Activated CD4-positive, alpha-beta memory T cell treated with anti-CD3 and anti-CD28 coated beads, Interleukin-2, amount 10 ng/mL, durations not matched to agents 7 days and 5 days (primary cell): ENCODE data around the gene HP1BP3. TPM values are rescaled to one million over a fixed set of nuclear protein-coding genes. Genes with fewer than 3 reads are reported as not detected.

Experiments used
- CTCF ChIA-PET: fragments of 350-600 bp; sonication (Branson Sonifier 250); formaldehyde crosslinking; loops from one replicate; lab custom pipeline; 2021; ENCODE audit warnings: antibody characterized with exemption, inconsistent platforms; lab: Charles Lee
- POLR2A ChIA-PET: fragments of 350-600 bp; sonication (Branson Sonifier 250); formaldehyde crosslinking; loops from one replicate; lab custom pipeline; 2021; ENCODE audit warnings: antibody characterized with exemption; lab: Charles Lee
- DNase-seq: peaks from one replicate; pipeline ENCODE4 v3.0.0-alpha.2; 2020
- H3K27ac Mint-ChIP-seq: one replicate; pipeline ENCODE4 v1.8.0; 2021; ENCODE audit warnings: mild to moderate bottlenecking, mixed read lengths
- H3K27me3 Mint-ChIP-seq: one replicate; pipeline ENCODE4 v1.8.0; 2021; ENCODE audit warnings: mixed read lengths
- H3K36me3 Mint-ChIP-seq: one replicate; pipeline ENCODE4 v1.8.0; 2021; ENCODE audit warnings: low read depth, mixed read lengths
- H3K4me1 Mint-ChIP-seq: one replicate; pipeline ENCODE4 v1.8.0; 2021; ENCODE audit warnings: mixed read lengths
- H3K4me3 Mint-ChIP-seq: one replicate; pipeline ENCODE4 v1.8.0; 2021; ENCODE audit warnings: mild to moderate bottlenecking, mixed read lengths
- H3K9me3 Mint-ChIP-seq: one replicate; pipeline ENCODE4 v1.8.0; 2021; ENCODE audit warnings: mixed read lengths
- total RNA-seq, 2 experiments: library from RNA; stranded (reverse); gene quantifications; one replicate each; pipeline ENCODE4 v1.2.3, GENCODE V29; 2021

The HP1BP3 gene
- total RNA-seq, 2 experiments from 2014 or later: 299 to 301 TPM

GRCh38 chr1:20760322-20760721, 26.8 kb downstream of the HP1BP3 start:
- ChIA-PET CTCF (interaction anchor here (0.7 kb wide), 1 partner anchor 1531 kb away, joined by 4 read pairs; no protein-coding TSS in a partner anchor), POLR2A (interaction anchor here (1.0 kb wide), 1 partner anchor 11 kb away, joined by 3 read pairs; no protein-coding TSS in a partner anchor)
- Mint-ChIP-seq H3K4me1 (no peaks in the 10 kb centered on the region), H3K4me3 (no peak overlapping the region), H3K27ac (no peak overlapping the region), H3K9me3 (no peaks in the 10 kb centered on the region), H3K27me3 (no peaks in the 10 kb centered on the region), H3K36me3 (peaks cover 75% of the 10 kb centered on the region)
- DNase-seq: no peak

GRCh38 chr1:20753589-20753988, 33.5 kb downstream of the HP1BP3 start:
- Mint-ChIP-seq H3K4me1 (no peaks in the 10 kb centered on the region), H3K4me3 (no peak overlapping the region), H3K27ac (no peak overlapping the region), H3K36me3 (peaks cover 52% of the 10 kb centered on the region), H3K27me3 (no peaks in the 10 kb centered on the region), H3K9me3 (no peaks in the 10 kb centered on the region)
- ChIA-PET CTCF (no interaction called here), POLR2A (no interaction called here)
- no peak for DNase-seq

DNA sequence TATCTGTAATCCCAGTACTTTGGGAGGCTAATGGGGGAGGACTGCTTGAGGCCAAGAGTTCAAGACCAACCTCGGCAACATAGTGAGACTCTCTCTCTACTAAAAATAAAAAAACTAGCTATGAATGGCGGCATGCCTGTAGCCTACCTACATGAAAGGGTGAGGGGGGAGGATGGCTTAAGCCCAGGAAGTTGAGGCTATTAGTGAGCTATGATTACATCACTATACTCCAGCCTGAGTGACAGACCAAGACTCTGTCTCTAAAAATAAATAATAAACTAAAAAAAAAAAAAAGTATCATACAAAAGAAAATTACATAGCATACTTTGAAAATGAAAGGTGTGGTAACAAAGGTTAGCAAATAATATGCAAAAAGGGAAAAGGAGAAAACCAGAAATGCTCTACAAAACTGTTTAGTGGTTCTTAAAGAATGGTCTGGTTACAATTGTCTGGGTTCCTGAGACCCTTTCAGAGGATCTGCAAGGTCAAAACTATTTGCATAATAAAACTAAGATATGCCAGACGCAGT, 35.6 kb downstream of the HP1BP3 start:
- Mint-ChIP-seq H3K27me3 (no peaks in the 10 kb centered on the region), H3K9me3 (no peaks in the 10 kb centered on the region), H3K27ac (no peak overlapping the region), H3K36me3 (peaks cover 54% of the 10 kb centered on the region), H3K4me1 (no peaks in the 10 kb centered on the region), H3K4me3 (no peak overlapping the region)
- ChIA-PET CTCF (interaction anchor here (0.8 kb wide), 1 partner anchor 16 kb away, joined by 3 read pairs; no protein-coding TSS in a partner anchor), POLR2A (interaction anchor here (0.9 to 1.6 kb wide), 2 partner anchors 9 to 14 kb away, joined by 3 to 5 read pairs; no protein-coding TSS in a partner anchor)
- no peak for DNase-seq

DNA sequence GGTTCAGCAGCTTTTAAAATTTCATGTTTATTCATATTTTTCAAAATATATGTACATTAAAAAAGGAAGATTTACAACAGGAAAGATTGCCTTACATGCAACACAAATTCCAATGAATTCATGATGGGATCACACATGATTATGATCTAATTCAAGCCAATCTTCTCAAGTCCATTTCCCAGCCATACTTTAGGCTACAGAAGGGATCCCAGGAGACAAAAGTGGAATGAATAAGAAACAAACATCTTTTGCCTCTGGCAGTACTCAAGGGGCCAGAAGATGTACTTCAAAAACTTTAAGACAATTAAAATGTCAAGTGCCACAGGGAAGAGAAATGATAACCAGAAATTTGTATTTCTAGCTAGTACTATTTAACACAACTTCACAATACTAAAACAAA, 44.4 kb downstream of the HP1BP3 start:
- Mint-ChIP-seq H3K27ac (no peak overlapping the region), H3K9me3 (no peaks in the 10 kb centered on the region), H3K4me1 (no peaks in the 10 kb centered on the region), H3K4me3 (no peak overlapping the region), H3K36me3 (peaks cover 66% of the 10 kb centered on the region), H3K27me3 (no peaks in the 10 kb centered on the region)
- POLR2A ChIA-PET: interaction anchor here (1.1 to 2.1 kb wide), 2 partner anchors 8 to 28 kb away, joined by 3 to 5 read pairs; no protein-coding TSS in a partner anchor
- CTCF ChIA-PET: interaction anchor here (1.3 kb wide), 1 partner anchor 46 kb away, joined by 3 read pairs; no protein-coding TSS in a partner anchor
- no peak for DNase-seq

DNA sequence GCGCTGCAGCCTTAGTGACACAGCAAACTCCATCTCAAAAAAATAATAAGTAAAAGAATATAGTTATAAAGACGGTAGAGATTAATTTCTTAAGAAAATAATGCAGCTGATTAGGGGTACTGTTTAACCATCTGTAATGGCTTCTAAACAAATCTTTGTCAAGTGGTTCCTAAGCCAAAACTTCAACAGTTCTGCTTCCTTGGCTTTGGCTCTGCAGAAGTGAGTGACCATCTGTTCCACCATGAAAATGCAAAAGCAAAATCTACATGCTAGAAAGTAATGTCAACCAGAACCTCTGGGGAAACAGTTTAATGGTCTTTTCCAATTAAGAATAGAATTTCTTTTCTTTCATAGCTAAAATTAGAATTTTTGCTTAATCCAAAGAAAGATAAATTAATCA, 46.3 kb downstream of the HP1BP3 start:
- Mint-ChIP-seq H3K27me3 (no peaks in the 10 kb centered on the region), H3K36me3 (peaks cover 60% of the 10 kb centered on the region), H3K4me1 (no peaks in the 10 kb centered on the region), H3K27ac (no peak overlapping the region), H3K9me3 (no peaks in the 10 kb centered on the region), H3K4me3 (no peak overlapping the region)
- DNase-seq: no peak
- CTCF ChIA-PET: no interaction called here
- POLR2A ChIA-PET: interaction anchor here (2.1 kb wide), 1 partner anchor 30 kb away, joined by 5 read pairs; no protein-coding TSS in a partner anchor

DNA sequence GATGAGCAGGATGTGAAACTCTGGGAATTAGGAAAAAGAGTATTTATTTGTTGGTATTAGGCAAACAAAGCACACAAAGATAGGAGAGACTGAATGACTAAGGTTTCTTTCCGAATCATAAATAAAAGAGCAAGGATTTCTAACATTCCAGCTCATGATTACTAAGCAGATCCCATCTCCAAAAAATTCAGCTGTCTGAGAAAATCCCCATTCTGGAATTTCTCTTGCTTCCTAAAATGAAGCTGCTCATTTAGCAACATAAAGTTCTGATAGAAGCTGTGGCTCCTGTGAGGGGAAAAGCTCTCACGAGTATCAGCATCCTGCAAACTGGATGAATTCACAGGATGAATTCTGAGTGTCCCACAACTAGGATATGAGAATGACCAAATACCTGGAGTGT, 47.9 kb downstream of the HP1BP3 start:
- H3K9me3 Mint-ChIP-seq: no peaks in the 10 kb centered on the region
- ChIA-PET POLR2A (interaction anchor here (0.6 kb wide), 1 partner anchor 887 kb away, joined by 3 read pairs; no protein-coding TSS in a partner anchor), CTCF (no interaction called here)
- H3K27ac Mint-ChIP-seq: no peak overlapping the region
- no peaks in the 10 kb centered on the region for H3K27me3 Mint-ChIP-seq
- DNase-seq: no peak
- no peaks in the 10 kb centered on the region for H3K4me1 Mint-ChIP-seq
- H3K4me3 Mint-ChIP-seq: no peak overlapping the region
- H3K36me3 Mint-ChIP-seq: peaks cover 48% of the 10 kb centered on the region

DNA sequence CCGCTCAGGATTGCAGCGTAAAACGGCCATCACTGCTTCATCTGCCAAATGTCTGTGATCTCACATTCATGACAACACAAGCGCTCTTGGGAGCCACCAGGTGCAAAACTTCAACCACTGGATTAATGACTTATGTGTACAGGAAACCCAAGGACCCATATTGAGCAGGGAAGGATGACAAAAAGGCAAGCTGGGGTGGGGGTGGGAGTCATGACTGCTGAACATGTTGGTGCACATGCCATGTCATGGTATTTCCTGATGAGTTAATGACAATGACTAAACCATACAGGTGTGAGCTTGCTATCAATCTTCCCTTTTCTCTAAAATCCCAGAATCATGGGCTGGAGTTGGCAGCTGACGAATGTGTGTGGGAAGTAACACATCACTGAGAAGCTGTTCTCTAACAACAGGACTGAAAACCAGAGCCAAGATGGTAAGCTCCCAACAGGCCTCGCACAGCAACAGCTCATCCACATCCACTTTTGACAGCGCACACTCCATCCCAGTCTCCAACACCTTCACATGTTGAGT, 51.5 kb downstream of the HP1BP3 start:
- peaks cover 27% of the 10 kb centered on the region for H3K36me3 Mint-ChIP-seq
- H3K9me3 Mint-ChIP-seq: no peaks in the 10 kb centered on the region
- no peak for DNase-seq
- POLR2A ChIA-PET: no interaction called here
- CTCF ChIA-PET: no interaction called here
- H3K4me1 Mint-ChIP-seq: peaks cover 16% of the 10 kb centered on the region
- no peak overlapping the region for H3K27ac Mint-ChIP-seq
- peaks cover 21% of the 10 kb centered on the region for H3K27me3 Mint-ChIP-seq
- no peak overlapping the region for H3K4me3 Mint-ChIP-seq

DNA sequence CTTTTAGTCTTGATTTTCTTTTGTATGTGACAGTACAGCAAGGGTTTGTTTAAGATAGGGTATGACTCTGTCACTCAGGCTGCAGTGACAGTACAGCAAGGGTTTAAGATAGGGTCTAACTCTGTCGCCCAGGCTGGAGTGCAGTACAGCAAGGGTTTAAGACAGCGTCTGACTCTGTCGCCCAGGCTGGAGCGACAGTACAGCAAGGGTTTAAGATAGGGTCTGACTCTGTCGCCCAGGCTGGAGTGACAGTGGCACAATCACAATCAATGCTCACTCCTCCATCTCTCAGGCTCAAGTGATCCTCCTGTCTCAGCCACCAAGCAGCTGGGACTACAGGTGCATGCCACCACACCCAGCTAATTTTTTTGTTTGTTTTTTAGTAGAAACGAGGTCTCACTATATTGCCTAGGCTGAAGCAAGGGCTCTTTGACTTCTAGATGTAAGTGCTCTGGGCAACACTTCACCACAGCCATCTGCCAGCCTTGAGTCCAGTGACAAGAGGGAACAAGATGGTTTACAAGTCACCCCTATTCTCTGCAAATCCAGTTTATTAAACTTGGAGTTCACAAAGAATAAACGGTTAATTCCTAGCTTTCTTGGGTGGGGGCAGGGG, 53.6 kb downstream of the HP1BP3 start:
- no peak for DNase-seq
- Mint-ChIP-seq H3K4me1 (peaks cover 19% of the 10 kb centered on the region), H3K9me3 (no peaks in the 10 kb centered on the region), H3K36me3 (peaks cover 21% of the 10 kb centered on the region), H3K4me3 (peak overlapping the region; percentile 75), H3K27ac (no peak overlapping the region), H3K27me3 (peaks cover 37% of the 10 kb centered on the region)
- ChIA-PET POLR2A (interaction anchor here (1.6 kb wide), 1 partner anchor 54 kb away, joined by 7 read pairs; the partner anchor contains the start of gene HP1BP3), CTCF (interaction anchor here (1.4 kb wide), 1 partner anchor 37 kb away, joined by 5 read pairs; no protein-coding TSS in a partner anchor)

GRCh38 chr1:20732588-20733359, 54.3 kb downstream of the HP1BP3 start, which contains the start of gene SH2D5:
TSS of gene SH2D5 (minus strand) at chr1:20732703. CDS start at chr1:20728044, 4,659 bp downstream.
- POLR2A ChIA-PET: interaction anchor here (0.6 kb wide), 1 partner anchor 54 kb away, joined by 3 read pairs; no protein-coding TSS in a partner anchor
- CTCF ChIA-PET: interaction anchor here (1.1 to 2.7 kb wide), 2 partner anchors 36 to 463 kb away, joined by 4 to 9 read pairs; no protein-coding TSS in a partner anchor
- DNase-seq: peak; percentile 76
- Mint-ChIP-seq H3K36me3 (peaks cover 14% of the 10 kb centered on the region), H3K9me3 (no peaks in the 10 kb centered on the region), H3K27ac (no peak within 1 kb of the TSS), H3K4me1 (peaks cover 19% of the 10 kb centered on the region), H3K27me3 (peaks cover 41% of the 10 kb centered on the region), H3K4me3 (peak within 1 kb of the TSS; percentile 75)

GRCh38 chr1:20732071-20732587, 55.0 kb downstream of the HP1BP3 start:
- H3K4me1 Mint-ChIP-seq: peaks cover 19% of the 10 kb centered on the region
- DNase-seq: peak; percentile 43

GRCh38 chr1:20731057-20731991, 55.8 kb downstream of the HP1BP3 start:
- POLR2A ChIA-PET: interaction anchor here (0.7 to 1.6 kb wide), 3 partner anchors 31 to 70 kb away, joined by 3 to 7 read pairs (median 3); partner anchors contain the start of gene HP1BP3
- Mint-ChIP-seq H3K9me3 (no peaks in the 10 kb centered on the region), H3K27me3 (peaks cover 41% of the 10 kb centered on the region), H3K36me3 (peaks cover 7% of the 10 kb centered on the region), H3K4me3 (peak overlapping the region; percentile 60), H3K4me1 (peaks cover 19% of the 10 kb centered on the region), H3K27ac (no peak overlapping the region)
- CTCF ChIA-PET: interaction anchor here (2.7 kb wide), 1 partner anchor 34 kb away, joined by 9 read pairs; no protein-coding TSS in a partner anchor
- DNase-seq: no peak

More at GRCh38 chr1:20732071-20732587, 55.0 kb downstream of the HP1BP3 start:
- H3K27me3 Mint-ChIP-seq: peaks cover 41% of the 10 kb centered on the region
- no peaks in the 10 kb centered on the region for H3K9me3 Mint-ChIP-seq
- H3K27ac Mint-ChIP-seq: no peak overlapping the region
- ChIA-PET CTCF (interaction anchor here (1.1 to 2.7 kb wide), 2 partner anchors 35 to 463 kb away, joined by 4 to 9 read pairs; no protein-coding TSS in a partner anchor), POLR2A (interaction anchor here (0.6 kb wide), 1 partner anchor 54 kb away, joined by 3 read pairs; no protein-coding TSS in a partner anchor)
- peak overlapping the region; percentile 75 for H3K4me3 Mint-ChIP-seq
- H3K36me3 Mint-ChIP-seq: peaks cover 8% of the 10 kb centered on the region
